ENCODE measurements around the gene CHMP6.

- TF ChIP-seq EP300 (IDR thresholded peaks at IDR 0.05) (peak in 1 of 2 donors; percentile 68), CTCF (IDR thresholded peaks at IDR 0.05) (peak in 2 of 5 experiments; percentile 28 to 46)
Observed at GRCh38 chr17:81025065-81025740, 33.6 kb downstream of the CHMP6 start.

Data from tibial nerve (tissue), 4 donors.